ENCODE data around the gene RCN1. TPM values are rescaled to one million over a fixed set of nuclear protein-coding genes. Genes with fewer than 3 reads are reported as not detected.

The RCN1 gene
- total RNA-seq, 1 donor from 2014 or later = 145 TPM

GRCh38 chr11:32152821-32153220 is 61.9 kb downstream of the RCN1 start:
- DNase-seq (ENCODE audit: low read depth in 2 of 2) = no peak

GRCh38 chr11:32153747-32154146 is 62.9 kb downstream of the RCN1 start:
- DNase-seq (ENCODE audit: low read depth in 2 of 2) = no peak

- DNase-seq (ENCODE audit: low read depth in 2 of 2) = peak in 1 of 2 donors; percentile 73
Observed at GRCh38 chr11:32154275-32154674, 63.4 kb downstream of the RCN1 start.

Data from lung microvascular endothelial cell (primary cell).